Endothelial cell of umbilical vein (primary cell): ENCODE measurements around the gene NUDT8. TPM values are rescaled to one million over a fixed set of nuclear protein-coding genes. Genes with fewer than 3 reads are reported as not detected.

Source experiments
- BruUV-seq: library from RNA; stranded (reverse); fragments of 400-500 nt; replicated peaks from 2 replicates; lab custom pipeline; 2021; lab: Mats Ljungman, UMichigan
- CTCF ChIA-PET: fragments of 300-600, 350-600 bp; sonication (Branson Sonifier 250); formaldehyde crosslinking; loops from one replicate; lab custom pipeline; 2021; ENCODE audit warnings: antibody characterized with exemption, inconsistent platforms; lab: Charles Lee
- POLR2A ChIA-PET: fragments of 300-600, 350-600 bp; sonication (Branson Sonifier 250); formaldehyde crosslinking; loops from one replicate; lab custom pipeline; 2021; ENCODE audit warnings: antibody characterized with exemption, inconsistent platforms; lab: Charles Lee
- DNase-seq: peaks from one replicate; pipeline ENCODE4 v3.0.0-alpha.2; 2011; ENCODE audit warnings: low read depth, low spot score
- FAIRE-seq: peaks from 2 replicates; lab custom pipeline; 2011; peaks lifted over from hg19 to GRCh38; lab: Jason Lieb, UNC
- H2AFZ ChIP-seq: 2 replicates; pipeline ENCODE4 v1.6.0; 2012; ENCODE audit warnings: low read depth, low read length, control low read depth, inconsistent platforms
- H3K27ac ChIP-seq: 2 replicates; pipeline ENCODE4 v1.5.1; 2011; ENCODE audit warnings: low read depth, mild to moderate bottlenecking, control low read depth, low read length, moderate library complexity; ENCODE audit not compliant: insufficient read depth
- H3K27me3 ChIP-seq, 2 experiments: 2 replicates each; pipeline versions ENCODE4 v1.6.0 to v1.6.1; 2011; ENCODE audit warnings: low read length in 2 of 2, mixed read lengths in 1 of 2; ENCODE audit not compliant: control insufficient read depth in 2 of 2, insufficient read depth in 2 of 2
- H3K36me3 ChIP-seq, 2 experiments: 2 replicates in 1 of 2; 3 replicates in 1 of 2; pipeline ENCODE4 v1.5.1; 2011; ENCODE audit warnings: low read length in 2 of 2, mild to moderate bottlenecking in 1 of 2, moderate library complexity in 1 of 2; ENCODE audit not compliant: control insufficient read depth in 2 of 2, insufficient read depth in 2 of 2; ENCODE audit errors: extremely low read depth in 1 of 2
- H3K4me1 ChIP-seq: 3 replicates; pipeline ENCODE4 v1.5.1; 2011; ENCODE audit warnings: mild to moderate bottlenecking, low read length; ENCODE audit not compliant: control insufficient read depth, insufficient read depth; ENCODE audit errors: extremely low read depth
- H3K4me2 ChIP-seq: 2 replicates; pipeline ENCODE4 v1.6.1; 2011; ENCODE audit warnings: low read length, control low read depth, mixed read lengths; ENCODE audit not compliant: insufficient read depth
- H3K4me3 ChIP-seq, 3 experiments: fragments of 200-600 bp in 1 of 3; sonication (generic), shearing (Covaris generic) in 1 of 3; replicated peaks in 1 of 3; 2 replicates each; pipeline ENCODE4 v1.5.1; 2011 to 2016; ENCODE audit warnings: control low read depth in 3 of 3, low read length in 3 of 3, mild to moderate bottlenecking in 2 of 3, inconsistent platforms in 1 of 3, low read depth in 1 of 3, moderate library complexity in 1 of 3; ENCODE audit not compliant: insufficient read depth in 1 of 3
- H3K79me2 ChIP-seq: 2 replicates; pipeline ENCODE4 v1.6.0; 2012; ENCODE audit warnings: low read length, inconsistent platforms; ENCODE audit not compliant: control insufficient read depth, insufficient read depth
- H3K9ac ChIP-seq: replicated peaks from 2 replicates; pipeline ENCODE3; 2011; ENCODE audit warnings: low read length, control low read depth; ENCODE audit not compliant: insufficient read depth; ENCODE audit errors: extremely low read depth
- H3K9me1 ChIP-seq: replicated peaks from 3 replicates; pipeline ENCODE4 v1.6.0; 2011; ENCODE audit warnings: mild to moderate bottlenecking, low read length; ENCODE audit not compliant: control insufficient read depth, insufficient read depth; ENCODE audit errors: extremely low read depth
- H3K9me3 ChIP-seq: replicated peaks from 2 replicates; pipeline ENCODE4 v1.5.1; 2012; ENCODE audit warnings: low read length, inconsistent platforms; ENCODE audit not compliant: control insufficient read depth, insufficient read depth
- H4K20me1 ChIP-seq: replicated peaks from 2 replicates; pipeline ENCODE3; 2011; ENCODE audit warnings: mild to moderate bottlenecking, low read length; ENCODE audit not compliant: control insufficient read depth, insufficient read depth; ENCODE audit errors: extremely low read depth
- EZH2 ChIP-seq: IDR thresholded peaks from 2 replicates; pipeline ENCODE4 v1.6.1; 2012; ENCODE audit warnings: borderline replicate concordance, low read depth, mild to moderate bottlenecking, moderate library complexity, low read length, inconsistent platforms; ENCODE audit not compliant: severe bottlenecking
- FOS ChIP-seq: IDR thresholded peaks from 2 replicates; pipeline ENCODE4 v1.6.1; 2011; ENCODE audit warnings: mild to moderate bottlenecking, low read length, moderate library complexity, borderline replicate concordance; ENCODE audit not compliant: insufficient read depth
- GATA2 ChIP-seq: IDR thresholded peaks from 2 replicates; pipeline ENCODE4 v1.7.0; 2011; ENCODE audit warnings: low read depth, mild to moderate bottlenecking, moderate library complexity, mixed read lengths, low read length; ENCODE audit not compliant: insufficient read length, insufficient read depth
- JUN ChIP-seq: IDR thresholded peaks from 2 replicates; pipeline ENCODE4 v1.6.1; 2011; ENCODE audit warnings: borderline replicate concordance, low read depth; ENCODE audit not compliant: insufficient read length, insufficient read depth
- MAX ChIP-seq: IDR thresholded peaks from 2 replicates; pipeline ENCODE4 v1.6.1; 2011; ENCODE audit not compliant: insufficient read depth, insufficient read length
- MYC ChIP-seq: IDR thresholded peaks from one replicate; pipeline ENCODE4 v1.6.1; 2011; ENCODE audit warnings: mild to moderate bottlenecking, low read depth, low read length
- POLR2A ChIP-seq: IDR thresholded peaks from 2 replicates; pipeline ENCODE4 v1.6.1; 2012; ENCODE audit warnings: low read depth, mild to moderate bottlenecking, control low read depth, low read length
- POLR2AphosphoS5 ChIP-seq: IDR thresholded peaks from 2 replicates; pipeline ENCODE4 v1.6.1; 2012; ENCODE audit warnings: low read depth, mild to moderate bottlenecking, control low read depth, low read length, moderate library complexity; ENCODE audit not compliant: insufficient read depth
- dilution Hi-C: fragments of 300-500 bp; cut with MboI; formaldehyde crosslinking; loops from one replicate; pipeline ENCODE4 v1.15.0; 2019; ENCODE audit warnings: low sequenced_read_pairs; ENCODE audit not compliant: extremely low pct_ligation_motif_present
- intact Hi-C: fragments of 100-400 bp; cut with micrococcal nuclease; formaldehyde crosslinking; loops from one replicate; pipeline ENCODE4 v1.10.0; 2022
- polyA plus RNA-seq, 4 experiments: library from polyadenylated mRNA; depleted of rRNA in 3 of 4; stranded (reverse) in 3 of 4; unstranded in 1 of 4; fragments of >200 nt; gene quantifications; 2 replicates each; pipeline versions ENCODE4 v1.2.1 to v1.2.3, GENCODE V29; 2011 to 2012; ENCODE audit warnings: missing spikeins in 1 of 4
- total RNA-seq: library from RNA; stranded (reverse); gene quantifications from 2 replicates; pipeline ENCODE4 v1.2.3, GENCODE V29; 2021
- TF ChIP-seq, protein P1 (sequence below), 2 donors: IDR thresholded peaks; 1 replicate in 1 of 2; 2 replicates in 1 of 2; pipeline ENCODE4 v1.5.1; 2011; ENCODE audit warnings: low read length in 2 of 2, mild to moderate bottlenecking in 2 of 2, moderate library complexity in 2 of 2, control low read depth in 1 of 2, inconsistent platforms in 1 of 2, low read depth in 1 of 2; ENCODE audit not compliant: insufficient read depth in 1 of 2; ENCODE audit errors: extremely low read depth in 1 of 2

Gene NUDT8
- total and polyA plus RNA-seq, 2 donors (not counting 3 experiments of a cell fraction or from before 2014, with no cell fraction given): 14.1 to 20.4 TPM

GRCh38 chr11:67584881-67585873 is 44.6 kb downstream of the NUDT8 start:
- dilution Hi-C loops: no loop called here
- ChIA-PET CTCF (interaction anchor here (1.1 to 2.7 kb wide), 2 partner anchors 12 to 45 kb away, joined by 3 to 17 read pairs; no protein-coding TSS in a partner anchor), POLR2A (no interaction called here)
- Histone ChIP-seq H3K9ac (peak overlapping the region; percentile 93), H4K20me1 (no peaks in the 10 kb centered on the region), H3K4me3 (peak overlapping the region in 2 of 3 experiments; percentile 68 to 83), H3K9me1 (no peaks in the 10 kb centered on the region), H3K36me3 (peaks cover 7 to 18% of the 10 kb centered on the region in 2 experiments), H3K27ac (no peak overlapping the region), H2AFZ (no peak overlapping the region), H3K4me2 (peak overlapping the region; percentile 45), H3K9me3 (no peaks in the 10 kb centered on the region), H3K79me2 (peaks cover 26% of the 10 kb centered on the region), H3K4me1 (peaks cover 13% of the 10 kb centered on the region), H3K27me3 (peaks cover 2% of the 10 kb centered on the region in 2 experiments)
- TF ChIP-seq JUN (no peak), MYC (no peak), FOS (no peak), EZH2 (no peak), POLR2AphosphoS5 (no peak), GATA2 (no peak), MAX (no peak), POLR2A (no peak)
- TF ChIP-seq, protein P1, sequence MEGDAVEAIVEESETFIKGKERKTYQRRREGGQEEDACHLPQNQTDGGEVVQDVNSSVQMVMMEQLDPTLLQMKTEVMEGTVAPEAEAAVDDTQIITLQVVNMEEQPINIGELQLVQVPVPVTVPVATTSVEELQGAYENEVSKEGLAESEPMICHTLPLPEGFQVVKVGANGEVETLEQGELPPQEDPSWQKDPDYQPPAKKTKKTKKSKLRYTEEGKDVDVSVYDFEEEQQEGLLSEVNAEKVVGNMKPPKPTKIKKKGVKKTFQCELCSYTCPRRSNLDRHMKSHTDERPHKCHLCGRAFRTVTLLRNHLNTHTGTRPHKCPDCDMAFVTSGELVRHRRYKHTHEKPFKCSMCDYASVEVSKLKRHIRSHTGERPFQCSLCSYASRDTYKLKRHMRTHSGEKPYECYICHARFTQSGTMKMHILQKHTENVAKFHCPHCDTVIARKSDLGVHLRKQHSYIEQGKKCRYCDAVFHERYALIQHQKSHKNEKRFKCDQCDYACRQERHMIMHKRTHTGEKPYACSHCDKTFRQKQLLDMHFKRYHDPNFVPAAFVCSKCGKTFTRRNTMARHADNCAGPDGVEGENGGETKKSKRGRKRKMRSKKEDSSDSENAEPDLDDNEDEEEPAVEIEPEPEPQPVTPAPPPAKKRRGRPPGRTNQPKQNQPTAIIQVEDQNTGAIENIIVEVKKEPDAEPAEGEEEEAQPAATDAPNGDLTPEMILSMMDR (IDR thresholded peaks at IDR 0.05; ENCODE audit: extremely low read depth in 1 of 2, insufficient read depth in 1 of 2, low read depth in 1 of 2, low read length in 2 of 2): no peak
- intact Hi-C loops: no loop called here
- BruUV-seq: no TSS peak
- DNase-seq (no peak), FAIRE-seq (no peak)
